Measurements from ENCODE around the gene SMG9.

SMG9 gene

GRCh38 chr19:43773725-43774102, 19.0 kb upstream of the SMG9 start:
- no peak overlapping the region for H3K4me3 ChIP-seq (ENCODE audit: insufficient read depth, low read length, poor library complexity, severe bottlenecking)
- H3K4me2 ChIP-seq (ENCODE audit: low read depth, low read length, poor library complexity, severe bottlenecking): no peak overlapping the region
- H3K9ac ChIP-seq (ENCODE audit: low read length): no peak overlapping the region

DNA sequence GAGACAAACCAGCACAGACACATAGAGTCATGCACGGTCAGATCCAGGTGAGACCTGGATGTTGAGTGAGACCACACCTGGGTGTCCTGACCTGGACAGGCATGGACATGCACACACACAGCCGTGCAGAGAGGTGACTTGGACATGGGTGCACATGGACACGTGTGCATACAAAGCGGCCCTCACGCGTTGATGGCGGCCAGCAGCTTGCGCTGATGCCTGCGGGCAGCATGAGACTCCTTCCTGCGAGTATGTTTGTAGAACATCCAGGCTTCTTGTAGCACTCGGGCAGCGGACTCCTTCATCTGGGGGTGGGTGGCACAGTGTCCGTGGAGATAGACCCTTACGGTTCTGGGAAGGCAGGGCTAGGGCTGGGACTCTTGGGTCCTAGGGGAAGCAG, 14.5 kb upstream of the SMG9 start:
- Histone ChIP-seq H3K9ac (ENCODE audit: low read length) (no peak overlapping the region), H3K9me3 (ENCODE audit: insufficient read depth, low read length) (no peaks in the 10 kb centered on the region), H3K9me2 (replicated peaks; ENCODE audit: insufficient read depth, low read length) (no peaks in the 10 kb centered on the region), H3K27ac (ENCODE audit: low read depth, low read length) (no peak overlapping the region), H3K36me3 (ENCODE audit: low read length) (0 out of 2 replicates have a peak, but pooled peaks cover 2% of the 10 kb centered on the region), H3K4me3 (ENCODE audit: insufficient read depth, low read length, poor library complexity, severe bottlenecking) (no peak overlapping the region), H4K20me1 (ENCODE audit: low read depth, low read length) (no peaks in the 10 kb centered on the region; the same call in 1 of the 2 replicates), H3K27me3 (ENCODE audit: low read length) (no peaks in the 10 kb centered on the region), H3K79me2 (ENCODE audit: insufficient read depth, low read length) (peaks cover 6% of the 10 kb centered on the region; the same call in 1 of the 2 replicates), H3F3A (ENCODE audit: insufficient read depth) (peaks cover 17% of the 10 kb centered on the region), H2AFZ (ENCODE audit: low read depth, low read length, severe bottlenecking) (no peak overlapping the region), H3K4me2 (ENCODE audit: low read depth, low read length, poor library complexity, severe bottlenecking) (no peak overlapping the region)
- TF ChIP-seq EZH2phosphoT487 (conservative IDR thresholded peaks at IDR 0.05; ENCODE audit: low read length): no peak
- TF ChIP-seq CTCF (IDR thresholded peaks at IDR 0.05; ENCODE audit: insufficient read depth, low read length, poor library complexity, severe bottlenecking): no peak

More at GRCh38 chr19:43773725-43774102, 19.0 kb upstream of the SMG9 start:
- Histone ChIP-seq H3K79me2 (ENCODE audit: insufficient read depth, low read length) (peaks cover 36% of the 10 kb centered on the region), H3K36me3 (ENCODE audit: low read length) (no peaks in the 10 kb centered on the region), H4K20me1 (ENCODE audit: low read depth, low read length) (no peaks in the 10 kb centered on the region; the same call in 1 of the 2 replicates), H3K9me3 (ENCODE audit: insufficient read depth, low read length) (no peaks in the 10 kb centered on the region), H2AFZ (ENCODE audit: low read depth, low read length, severe bottlenecking) (no peak overlapping the region), H3K27ac (ENCODE audit: low read depth, low read length) (no peak overlapping the region), H3K27me3 (ENCODE audit: low read length) (no peaks in the 10 kb centered on the region), H3K9me2 (replicated peaks; ENCODE audit: insufficient read depth, low read length) (no peaks in the 10 kb centered on the region), H3F3A (ENCODE audit: insufficient read depth) (peaks cover 16% of the 10 kb centered on the region)
- no peak for TF ChIP-seq CTCF (IDR thresholded peaks at IDR 0.05; ENCODE audit: insufficient read depth, low read length, poor library complexity, severe bottlenecking)
- TF ChIP-seq EZH2phosphoT487 (conservative IDR thresholded peaks at IDR 0.05; ENCODE audit: low read length): no peak

DNA sequence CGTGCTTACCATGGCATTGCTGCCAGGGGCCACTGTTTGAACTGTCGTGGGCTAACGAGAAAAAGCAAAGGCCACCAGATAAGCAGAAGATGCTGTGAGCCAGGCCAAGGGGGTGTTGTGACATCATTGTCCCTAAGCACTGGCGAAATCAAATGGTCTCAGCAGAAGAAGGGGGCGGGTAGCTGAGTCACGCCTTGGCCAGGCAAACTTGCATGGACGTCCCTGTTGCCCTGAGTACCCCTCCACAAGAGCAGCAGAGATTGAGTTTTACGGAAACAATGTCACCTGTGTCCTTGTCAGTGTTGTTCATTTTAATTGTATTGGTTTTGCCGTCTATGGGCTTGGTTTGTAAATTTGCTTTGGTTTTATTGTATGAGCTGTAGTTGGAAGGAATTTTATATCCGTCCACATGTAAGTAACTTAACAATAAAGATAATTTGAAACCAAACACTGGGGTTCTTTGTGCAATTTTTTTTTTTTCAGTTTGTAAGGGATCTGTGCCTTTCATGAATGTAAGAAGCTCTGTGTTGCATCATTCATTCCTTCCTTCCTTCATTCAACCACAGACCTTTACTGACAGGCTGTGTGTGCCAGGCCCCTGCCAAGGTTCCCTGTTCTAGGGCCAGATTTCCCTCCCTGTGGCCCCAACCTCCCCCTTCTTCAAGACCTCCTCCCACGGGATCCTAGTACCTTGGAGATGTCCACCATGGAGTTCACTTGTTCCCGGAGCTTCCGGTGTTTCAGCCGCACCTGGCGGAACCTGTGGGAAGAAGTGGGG, 13.7 kb upstream of the SMG9 start:
- Histone ChIP-seq H3K9ac (ENCODE audit: low read length) (no peak overlapping the region), H3K4me2 (ENCODE audit: low read depth, low read length, poor library complexity, severe bottlenecking) (no peak overlapping the region)

More for the DNA sequence above, 13.7 kb upstream of the SMG9 start:
- H3F3A ChIP-seq (ENCODE audit: insufficient read depth): peaks cover 23% of the 10 kb centered on the region
- H3K4me3 ChIP-seq (ENCODE audit: insufficient read depth, low read length, poor library complexity, severe bottlenecking): no peak overlapping the region
- no peaks in the 10 kb centered on the region for H3K9me3 ChIP-seq (ENCODE audit: insufficient read depth, low read length)
- no peak overlapping the region for H2AFZ ChIP-seq (ENCODE audit: low read depth, low read length, severe bottlenecking)
- H3K27ac ChIP-seq (ENCODE audit: low read depth, low read length): no peak overlapping the region
- TF ChIP-seq CTCF (IDR thresholded peaks at IDR 0.05; ENCODE audit: insufficient read depth, low read length, poor library complexity, severe bottlenecking): no peak
- TF ChIP-seq EZH2phosphoT487 (conservative IDR thresholded peaks at IDR 0.05; ENCODE audit: low read length): no peak
- H3K36me3 ChIP-seq (ENCODE audit: low read length): 0 out of 2 replicates have a peak, but pooled peaks cover 2% of the 10 kb centered on the region
- peaks cover 3% of the 10 kb centered on the region; the same call in 1 of the 2 replicates for H3K79me2 ChIP-seq (ENCODE audit: insufficient read depth, low read length)
- no peaks in the 10 kb centered on the region for H3K9me2 ChIP-seq (replicated peaks; ENCODE audit: insufficient read depth, low read length)
- no peaks in the 10 kb centered on the region for H3K27me3 ChIP-seq (ENCODE audit: low read length)
- H4K20me1 ChIP-seq (ENCODE audit: low read depth, low read length): no peaks in the 10 kb centered on the region; the same call in 1 of the 2 replicates
